Right lung (tissue), 5 donors: ENCODE measurements around the gene PJVK. TPM values are rescaled to one million over a fixed set of nuclear protein-coding genes. Genes with fewer than 3 reads are reported as not detected.
"Not testable (repeated sequence)": the region's sequence is repeated elsewhere in the genome, so short reads cannot be mapped to it uniquely, and the experiment has no call there.

Experiments used
- DNase-seq, 2 donors: peaks; one replicate each; pipeline ENCODE4 v3.0.0-alpha.2; 2013
- polyA plus RNA-seq, 5 donors: library from polyadenylated mRNA; unstranded; fragments of 120-200 nt; gene quantifications; one replicate each; pipeline versions ENCODE4 v1.2.1 to v1.2.3, GENCODE V29; 2013; ENCODE audit warnings: inconsistent platforms in 1 of 5, low replicate concordance in 1 of 5; ENCODE audit not compliant: insufficient read length in 5 of 5, insufficient read depth in 1 of 5

PJVK gene
- polyA plus RNA-seq, 5 donors = 8.1 to 14.6 (median 12.1) TPM

- DNase-seq = no peak
These were observed 22.8 kb upstream of the PJVK start for GRCh38 chr2:178428396-178428806.

GRCh38 chr2:178429336-178429735 is 21.8 kb upstream of the PJVK start:
- no peak for DNase-seq

GRCh38 chr2:178436662-178437061 is 14.5 kb upstream of the PJVK start:
- no peak for DNase-seq

GRCh38 chr2:178441426-178441825 is 9.8 kb upstream of the PJVK start:
- DNase-seq = no peak

GRCh38 chr2:178448968-178449661 is 2.1 kb upstream of the PJVK start:
- DNase-seq = peak in 1 of 2 donors; percentile 9

GRCh38 chr2:178449700-178450523 is 1.3 kb upstream of the PJVK start:
- DNase-seq = no peak

- no peak for DNase-seq
These were observed 729 bp upstream of the PJVK start for GRCh38 chr2:178450524-178450773.

GRCh38 chr2:178452334-178452733 is 1.2 kb downstream of the PJVK start:
- DNase-seq = no peak

- no peak for DNase-seq
These were observed 1.7 kb downstream of the PJVK start for GRCh38 chr2:178452870-178453269.

- DNase-seq = no peak
These were observed 4.8 kb downstream of the PJVK start for GRCh38 chr2:178455947-178456346.

GRCh38 chr2:178457390-178457886 is 6.3 kb downstream of the PJVK start:
- no peak for DNase-seq

- DNase-seq = no peak
These were observed 18.2 kb downstream of the PJVK start for GRCh38 chr2:178469219-178469849.

- not testable (repeated sequence) for DNase-seq
These were observed 20.1 kb downstream of the PJVK start for GRCh38 chr2:178471313-178471712.

- DNase-seq = no peak
These were observed 22.2 kb downstream of the PJVK start for GRCh38 chr2:178473373-178473772.

GRCh38 chr2:178473931-178474330 is 22.8 kb downstream of the PJVK start:
- DNase-seq = no peak

GRCh38 chr2:178474560-178474959 is 23.4 kb downstream of the PJVK start:
- no peak for DNase-seq

GRCh38 chr2:178476477-178476876 is 25.3 kb downstream of the PJVK start:
- DNase-seq = no peak

- no peak for DNase-seq
These were observed 26.4 kb downstream of the PJVK start for GRCh38 chr2:178477443-178478129.

GRCh38 chr2:178478130-178478438 is 26.9 kb downstream of the PJVK start:
- DNase-seq = no peak

- peak; percentile 89 to 92 for DNase-seq
These were observed 27.5 kb downstream of the PJVK start, which contains the start of gene FKBP7 for GRCh38 chr2:178478439-178479274. TSS of gene FKBP7 (minus strand) at chr2:178478600. CDS start at chr2:178478499, 101 bp downstream.

GRCh38 chr2:178479275-178479616 is 28.1 kb downstream of the PJVK start:
- no peak for DNase-seq
